ENCODE measurements around the gene RAB5B. TPM values are rescaled to one million over a fixed set of nuclear protein-coding genes. Genes with fewer than 3 reads are reported as not detected.

The RAB5B gene
- total and polyA plus RNA-seq, 2 donors (not counting 3 experiments of a cell fraction or from before 2014, with no cell fraction given), result 103 to 105 TPM

DNA sequence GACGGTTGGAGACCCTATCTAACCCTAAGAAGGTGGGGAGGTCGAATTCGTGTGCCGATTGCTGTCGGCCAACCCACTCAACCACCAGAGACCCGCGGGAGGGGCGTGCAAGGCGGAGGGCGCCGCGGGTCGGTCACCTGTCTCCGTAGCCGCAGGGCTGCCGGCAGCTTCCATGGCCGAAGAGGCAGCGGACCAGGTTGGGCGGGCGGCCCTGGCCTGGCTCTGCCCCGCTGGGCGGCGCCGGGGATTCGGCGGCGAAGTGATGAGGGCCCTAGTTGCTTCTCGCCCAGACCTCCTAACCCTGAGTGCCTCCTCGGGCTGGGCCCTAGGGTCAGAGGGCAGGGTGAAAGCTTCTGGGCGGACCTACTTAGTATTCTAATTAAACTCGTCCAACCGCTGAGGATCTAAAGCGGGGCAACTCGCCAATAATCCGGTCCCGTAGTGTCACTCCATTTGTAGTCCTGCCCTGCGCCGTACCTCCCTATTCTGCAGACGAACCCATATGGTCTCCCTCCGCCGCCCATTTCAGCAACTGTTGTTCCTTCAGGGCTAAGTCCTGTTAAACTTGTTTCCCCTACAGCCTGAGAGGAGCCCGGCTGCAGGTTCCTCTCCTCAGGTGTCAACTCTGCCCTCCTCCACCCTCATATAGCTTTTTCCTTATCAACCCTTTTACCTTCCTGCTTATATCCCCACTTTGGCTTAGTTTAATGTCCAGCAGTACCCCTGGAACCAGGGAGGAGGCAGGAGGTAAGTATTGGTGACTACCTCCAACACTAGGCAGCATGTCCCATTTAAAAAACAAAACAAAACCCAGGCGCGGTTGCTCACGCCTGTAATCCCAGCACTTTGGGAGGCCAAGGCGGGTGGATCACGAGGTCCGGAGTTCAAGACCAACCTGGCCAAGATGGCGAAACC lies 46.0 kb upstream of the RAB5B start, which contains the start of gene PYM1:
Gene PYM1 (minus strand): TSS at position 307 of the 915 bp plus-strand sequence. CDS start 133 bp downstream, at position 174.
- H3K4me2 ChIP-seq (ENCODE audit: insufficient read depth, low read length), result peak within 1 kb of the TSS; percentile 94
- peak; percentile 89 for FAIRE-seq
- peaks cover 35% of the 10 kb centered on the region for H3K4me1 ChIP-seq (ENCODE audit: control insufficient read depth, extremely low read depth, insufficient read depth, low read length)
- CTCF ChIA-PET, result interaction anchor here (1.3 to 3.9 kb wide), 6 partner anchors 12 to 189 kb away, joined by 5 to 30 read pairs (median 7); partner anchors contain the start of genes DNAJC14, ORMDL2 and SARNP
- intact Hi-C loops (cut with micrococcal nuclease) (loop anchor here (1.0 kb wide), 4 partner anchors 80 to 176 kb away; partner anchors contain the start of genes DNAJC14, PA2G4 and SARNP), dilution Hi-C loops (cut with MboI; ENCODE audit: extremely low pct_ligation_motif_present, low sequenced_read_pairs) (no loop called here)
- H3K79me2 ChIP-seq (ENCODE audit: control insufficient read depth, insufficient read depth, low read length), result peaks cover 24% of the 10 kb centered on the region
- TF ChIP-seq FOS (IDR thresholded peaks at IDR 0.05; ENCODE audit: borderline replicate concordance, insufficient read depth, low read length), result no peak
- TF ChIP-seq EZH2 (IDR thresholded peaks at IDR 0.05; ENCODE audit: borderline replicate concordance, low read depth, low read length, severe bottlenecking), result no peak
- TF ChIP-seq, protein P1, sequence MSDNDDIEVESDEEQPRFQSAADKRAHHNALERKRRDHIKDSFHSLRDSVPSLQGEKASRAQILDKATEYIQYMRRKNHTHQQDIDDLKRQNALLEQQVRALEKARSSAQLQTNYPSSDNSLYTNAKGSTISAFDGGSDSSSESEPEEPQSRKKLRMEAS (IDR thresholded peaks at IDR 0.05; ENCODE audit: insufficient read depth, insufficient read length), result no peak
- TF ChIP-seq CTCF (IDR thresholded peaks at IDR 0.05; ENCODE audit: extremely low read depth in 1 of 2, insufficient read depth in 1 of 2, low read depth in 1 of 2, low read length in 2 of 2), result no peak
- peak; percentile 53 for TF ChIP-seq POLR2AphosphoS5 (IDR thresholded peaks at IDR 0.05; ENCODE audit: insufficient read depth, low read depth, low read length)
- TF ChIP-seq POLR2A (IDR thresholded peaks at IDR 0.05; ENCODE audit: low read depth, low read length), result peak; percentile 86
- POLR2A ChIA-PET, result interaction anchor here (1.3 to 3.9 kb wide), 2 partner anchors 46 to 98 kb away, joined by 3 to 15 read pairs; partner anchors contain the start of genes DNAJC14 and RAB5B
- no peaks in the 10 kb centered on the region for H4K20me1 ChIP-seq (replicated peaks; ENCODE audit: control insufficient read depth, extremely low read depth, insufficient read depth, low read length)
- peak within 1 kb of the TSS; percentile 55 to 98 (median 81) for H3K4me3 ChIP-seq (replicated peaks in 1 of 3; ENCODE audit: insufficient read depth in 1 of 3, low read depth in 1 of 3, low read length in 3 of 3)
- H3K27me3 ChIP-seq (ENCODE audit: control insufficient read depth in 2 of 2, insufficient read depth in 2 of 2, low read length in 2 of 2), result no peaks in the 10 kb centered on the region
- H3K9ac ChIP-seq (replicated peaks; ENCODE audit: extremely low read depth, insufficient read depth, low read length), result peak within 1 kb of the TSS; percentile 70
- BruUV-seq (replicated peaks), result no TSS peak
- peak within 1 kb of the TSS; percentile 86 for H2AFZ ChIP-seq (ENCODE audit: low read depth, low read length)
- H3K9me1 ChIP-seq (replicated peaks; ENCODE audit: control insufficient read depth, extremely low read depth, insufficient read depth, low read length), result no peaks in the 10 kb centered on the region
- no peaks in the 10 kb centered on the region for H3K36me3 ChIP-seq (ENCODE audit: control insufficient read depth in 2 of 2, extremely low read depth in 1 of 2, insufficient read depth in 2 of 2, low read length in 2 of 2)
- DNase-seq (ENCODE audit: low read depth, low spot score), result peak; percentile 71
- no peaks in the 10 kb centered on the region for H3K9me3 ChIP-seq (replicated peaks; ENCODE audit: control insufficient read depth, insufficient read depth, low read length)
- peak within 1 kb of the TSS; percentile 40 for H3K27ac ChIP-seq (ENCODE audit: insufficient read depth, low read depth, low read length)

All from endothelial cell of umbilical vein (primary cell).